Stimulated activated CD4-positive, alpha-beta T cell treated with anti-CD3 and anti-CD28 coated beads, TNF-alpha, amount 100 ng/mL, for 4 hours (primary cell): ENCODE results near the gene MYO7B.
"Not testable (repeated sequence)": the region's sequence is repeated elsewhere in the genome, so short reads cannot be mapped to it uniquely, and the experiment has no call there.

Source experiments
- DNase-seq, 3 experiments: peaks; one replicate each; pipeline ENCODE4 v3.0.0-alpha.2; 2020; ENCODE audit warnings: low read depth in 3 of 3

MYO7B gene

DNA sequence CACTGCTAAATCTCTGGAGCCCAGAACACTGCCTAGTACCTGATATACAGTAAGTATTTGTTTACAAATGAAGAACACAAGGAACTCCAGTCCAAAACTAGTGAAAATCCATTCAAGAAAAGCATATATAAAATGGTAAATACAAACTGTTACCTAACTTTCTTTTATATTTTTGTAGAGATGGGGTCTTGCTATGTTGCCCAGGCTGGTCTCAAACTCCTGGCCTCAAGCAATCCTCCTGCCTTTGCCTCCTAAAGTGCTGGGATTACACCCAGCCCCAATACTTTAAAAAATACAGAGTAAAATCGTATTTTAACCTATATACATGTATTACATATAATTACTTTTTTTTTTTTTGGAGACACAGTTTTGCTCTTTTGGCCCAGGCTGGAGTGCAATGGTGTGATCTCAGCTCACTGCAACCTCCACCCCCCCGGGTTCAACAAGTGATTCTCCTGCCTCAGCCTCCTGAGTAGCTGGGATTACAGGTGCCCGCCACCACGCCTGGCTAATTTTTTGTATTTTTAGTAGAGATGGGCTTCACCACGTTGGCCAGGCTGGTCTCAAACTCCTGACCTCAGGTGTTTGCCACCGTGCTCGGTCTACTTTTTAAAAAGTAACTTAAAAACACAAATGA is 11.2 kb upstream of the MYO7B start:
- not testable (repeated sequence) for DNase-seq

DNA sequence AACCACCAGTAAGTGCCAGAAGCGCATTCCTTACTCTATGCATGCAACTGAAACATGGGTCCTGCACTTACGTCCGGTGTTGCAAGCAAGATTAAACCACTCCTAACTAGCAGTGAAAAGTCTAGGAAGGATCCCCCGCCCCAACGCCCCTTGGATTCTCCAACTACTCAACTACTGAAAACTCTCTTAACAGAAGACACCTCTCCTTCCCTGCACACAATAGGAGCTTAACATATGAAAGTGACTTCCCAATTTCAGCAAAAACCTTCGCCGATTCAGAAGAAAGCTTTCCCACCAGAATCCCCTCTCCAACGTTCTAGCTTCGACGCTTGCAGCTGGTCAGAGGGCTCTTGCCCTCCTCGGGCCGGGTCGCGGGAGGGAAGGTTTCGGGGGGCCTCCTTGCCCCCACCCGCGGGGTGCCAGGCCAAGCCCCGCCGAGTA is 9.8 kb upstream of the MYO7B start:
- no peak for DNase-seq

- peak; percentile 75 to 86 (median 81) for DNase-seq
These were observed 9.1 kb upstream of the MYO7B start, which contains the start of gene IWS1 for GRCh38 chr2:127526132-127527000. TSS of gene IWS1 (minus strand) at chr2:127526489. CDS start at chr2:127526208, 281 bp downstream.

DNA sequence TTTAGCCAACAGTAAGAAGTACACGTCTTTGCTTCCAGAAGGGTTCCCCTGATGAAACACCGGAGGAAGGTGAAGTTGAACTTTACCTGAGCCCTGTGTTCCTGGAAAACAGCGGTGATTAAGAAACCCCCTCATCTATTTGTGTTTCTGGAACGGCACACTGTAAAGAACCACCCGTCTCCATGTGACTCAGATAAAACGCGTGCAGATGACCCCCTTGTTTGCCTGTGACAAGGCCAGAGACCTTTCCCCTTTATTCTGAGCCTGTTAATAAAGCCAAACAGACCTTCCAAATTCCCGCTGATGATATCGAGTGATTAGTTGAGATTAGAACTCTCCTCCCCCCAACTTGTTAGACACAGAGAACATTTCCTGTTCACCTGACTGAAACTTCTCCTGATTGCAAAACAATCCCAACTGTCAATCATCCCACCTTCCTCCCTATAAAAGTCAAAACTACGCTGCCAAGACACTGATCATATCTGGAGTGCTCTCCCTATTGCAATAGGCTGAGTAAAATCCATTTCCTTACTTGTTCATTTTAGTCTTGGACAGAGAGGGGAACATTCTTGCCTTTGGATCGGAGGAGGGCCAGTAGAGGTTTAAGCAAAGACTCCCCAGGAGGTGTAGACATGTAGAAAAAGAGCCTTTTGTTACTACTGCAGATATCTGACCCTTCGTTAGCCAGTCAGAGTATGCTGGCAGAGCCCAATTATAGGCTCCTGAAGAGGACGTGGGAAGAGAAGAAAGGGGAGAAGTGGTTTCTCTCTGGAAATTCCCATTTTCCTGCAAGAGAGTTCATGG is 8.3 kb upstream of the MYO7B start:
- peak in 1 of 3 experiments; percentile 15 for DNase-seq

GRCh38 chr2:127528487-127528886 is 7.0 kb upstream of the MYO7B start:
- DNase-seq: no peak

DNA sequence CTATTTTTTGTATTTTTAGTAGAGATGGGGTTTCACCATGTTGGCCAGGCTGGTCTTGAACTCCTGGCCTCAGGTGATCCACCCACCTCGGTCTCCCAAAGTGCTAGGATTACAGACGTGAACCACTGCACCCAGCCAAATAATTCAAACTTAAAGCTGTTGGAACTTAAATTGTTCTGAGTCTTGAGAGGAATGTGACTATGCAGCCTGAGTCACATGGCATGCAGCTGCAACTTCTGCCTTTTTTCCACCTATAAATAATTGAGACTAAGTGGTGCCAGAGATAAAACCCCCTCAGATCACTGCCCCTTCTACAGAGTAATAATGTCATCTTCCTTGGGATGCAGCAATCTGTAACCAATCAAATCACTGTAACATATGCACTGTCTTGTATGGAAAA is 6.1 kb upstream of the MYO7B start:
- not testable (repeated sequence) for DNase-seq

- no peak for DNase-seq
These were observed 5.0 kb upstream of the MYO7B start for GRCh38 chr2:127530245-127531140.

DNA sequence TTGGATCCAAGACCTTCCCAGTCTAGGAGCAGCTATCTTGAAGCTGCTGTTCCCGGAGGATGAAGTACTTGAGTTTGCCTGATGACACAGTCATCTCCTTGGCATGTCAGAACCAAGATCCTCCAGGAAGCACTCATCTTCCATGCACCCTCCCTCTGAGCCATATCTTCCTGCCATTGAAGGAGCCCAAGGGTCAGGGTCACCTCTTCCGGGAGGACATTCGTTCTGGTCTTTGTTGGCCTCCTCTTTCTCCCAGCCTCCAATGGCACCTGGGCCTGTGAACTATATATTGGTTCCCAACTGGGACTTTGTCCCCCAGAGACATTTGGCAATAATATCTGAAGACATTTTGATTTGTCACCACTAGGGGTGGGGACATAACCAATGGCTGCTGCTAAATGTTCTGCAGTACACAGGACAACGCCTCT is 4.2 kb upstream of the MYO7B start:
- DNase-seq: no peak

- no peak for DNase-seq
These were observed 3.2 kb upstream of the MYO7B start for GRCh38 chr2:127532296-127532695.

GRCh38 chr2:127535918-127536317 is 435 bp downstream of the MYO7B start:
- no peak for DNase-seq

DNA sequence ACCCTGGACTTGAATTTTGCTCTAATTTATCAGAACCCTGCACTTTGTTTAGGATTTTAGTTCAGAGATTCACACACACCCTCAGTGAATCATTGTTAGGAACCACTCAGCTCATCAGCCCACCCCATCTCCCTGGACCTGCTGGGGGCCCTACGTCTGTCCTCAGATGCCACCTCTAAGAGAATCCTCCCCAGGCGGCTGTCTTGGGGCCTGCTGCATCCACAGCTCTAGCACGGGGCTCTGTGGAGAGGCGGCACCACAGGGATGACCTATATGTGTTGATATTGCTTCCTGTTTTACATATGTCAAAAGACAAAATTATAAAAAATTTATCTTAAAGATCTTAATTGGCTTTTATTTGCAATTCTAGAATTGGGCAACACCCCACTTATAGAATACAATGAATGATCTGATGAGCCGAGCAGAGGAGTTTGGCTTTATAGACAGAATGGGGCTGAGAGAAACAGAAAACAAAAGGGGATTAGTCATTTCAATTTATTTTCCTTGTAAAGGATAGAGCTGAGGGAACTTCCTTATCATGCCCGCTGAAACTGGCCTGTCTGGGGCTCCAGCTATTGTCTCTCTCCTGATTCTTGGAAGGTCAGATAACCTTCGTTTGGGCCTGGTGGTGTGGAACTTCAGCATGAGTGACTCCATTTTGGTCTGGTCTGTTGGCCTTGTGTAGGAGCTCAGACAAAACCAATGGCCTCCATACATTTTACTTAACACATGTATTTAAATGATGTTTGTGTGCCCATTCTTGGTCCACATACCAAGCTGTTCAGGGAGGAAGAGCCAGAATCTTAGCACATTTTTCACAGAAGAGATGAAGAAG is 1.4 kb downstream of the MYO7B start:
- no peak for DNase-seq

DNA sequence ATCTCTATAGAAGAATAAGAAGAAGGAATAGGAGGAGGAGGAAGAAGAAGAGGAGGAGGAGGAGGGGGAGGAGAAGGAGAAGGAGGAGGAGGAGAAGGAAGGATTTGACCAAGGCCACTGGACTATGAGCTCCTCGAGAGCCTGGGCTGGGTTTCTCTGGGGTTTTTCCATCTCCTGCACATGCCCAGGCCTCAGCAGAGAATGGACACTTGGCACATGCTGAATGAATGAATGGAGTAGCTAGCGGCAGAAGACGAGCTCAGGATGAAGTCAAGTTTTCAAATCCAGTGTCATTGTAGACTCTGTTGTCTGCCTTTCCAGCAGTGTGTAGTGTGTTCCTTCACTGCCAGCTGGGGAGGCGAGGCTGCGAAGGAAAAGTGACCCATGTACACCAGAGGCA is 2.2 kb downstream of the MYO7B start:
- DNase-seq: no peak

DNA sequence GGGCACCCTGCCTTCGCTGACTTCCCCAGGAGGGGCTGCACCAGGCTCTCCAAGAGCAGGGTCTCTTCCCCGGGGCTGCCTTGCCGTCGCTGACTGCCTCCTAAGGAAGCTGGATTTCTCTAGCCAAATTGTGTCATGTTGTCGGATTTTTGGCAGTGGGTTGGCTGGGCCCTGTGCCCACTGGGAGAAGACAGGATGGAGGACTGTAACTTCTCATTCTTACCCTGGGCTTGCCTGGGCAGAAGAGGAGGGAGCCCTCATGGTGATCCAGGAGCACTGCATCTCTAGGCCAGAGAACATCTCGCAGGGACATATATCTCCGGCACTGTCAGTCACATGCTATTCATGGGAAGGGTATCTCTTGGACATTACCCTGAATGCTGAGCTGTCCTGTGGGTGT is 6.3 kb downstream of the MYO7B start:
- no peak for DNase-seq

- no peak for DNase-seq
These were observed 6.7 kb downstream of the MYO7B start for GRCh38 chr2:127542231-127542630.

DNA sequence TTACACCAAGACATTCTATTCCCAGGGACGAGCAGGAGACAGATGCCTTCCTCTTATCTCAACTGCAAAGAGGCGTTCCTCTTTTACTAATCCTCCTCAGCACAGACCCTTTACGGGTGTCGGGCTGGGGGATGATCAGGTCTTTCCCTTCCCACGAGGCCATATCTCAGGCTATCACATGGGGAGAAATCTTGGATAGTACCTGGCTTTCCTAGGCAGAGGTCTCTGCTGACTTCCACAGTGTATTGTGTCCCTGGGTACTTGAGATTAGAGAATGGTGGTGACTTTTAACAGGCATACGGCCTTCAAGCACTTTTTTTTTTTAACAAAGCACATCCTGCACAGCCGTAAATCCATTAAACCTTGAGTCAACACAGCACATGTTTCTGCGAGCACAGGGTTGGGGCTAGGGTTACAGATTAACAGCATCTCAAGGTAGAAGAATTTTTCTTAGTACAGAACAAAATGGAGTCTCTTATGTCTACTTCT is 7.6 kb downstream of the MYO7B start:
- not testable (repeated sequence) for DNase-seq

DNA sequence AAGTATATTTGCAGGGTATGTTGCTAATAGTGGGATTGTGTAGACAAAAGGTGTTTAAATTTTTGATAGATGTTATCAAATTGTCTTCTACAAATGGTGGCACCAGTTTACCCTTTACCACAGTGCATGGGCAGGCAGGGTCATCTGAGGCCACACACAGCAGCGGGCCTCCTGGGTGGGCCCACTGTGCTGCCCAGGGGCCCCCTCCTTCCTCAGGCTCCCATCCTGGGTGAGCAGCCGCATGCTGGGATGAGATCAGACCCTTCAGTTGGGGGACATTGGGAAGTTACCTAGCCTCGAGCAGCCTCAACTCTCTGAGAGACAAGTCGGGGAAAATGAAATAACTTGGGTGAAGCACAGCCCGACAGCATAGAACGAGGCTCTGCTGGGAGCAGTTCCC is 9.7 kb downstream of the MYO7B start:
- no peak for DNase-seq

DNA sequence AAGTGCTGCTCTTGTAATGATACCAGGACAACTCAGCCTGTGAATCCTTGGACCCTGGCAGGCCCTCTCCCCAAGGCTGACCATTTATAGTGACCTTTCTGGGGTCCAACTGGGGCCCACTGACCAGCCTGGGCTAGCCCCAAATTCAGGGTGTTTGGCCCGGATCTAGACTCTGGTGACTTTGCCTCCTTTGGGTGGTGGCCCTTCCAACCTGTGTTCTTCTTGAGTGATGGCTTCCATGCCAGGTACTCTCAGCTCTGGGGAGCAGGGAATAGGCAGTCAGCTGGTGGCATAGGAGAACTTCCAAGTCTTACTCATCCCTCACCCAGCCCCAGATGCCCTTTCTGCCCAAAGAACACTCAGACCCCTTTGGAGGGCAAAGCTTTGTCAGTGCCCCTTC is 10.3 kb downstream of the MYO7B start:
- DNase-seq: no peak

DNA sequence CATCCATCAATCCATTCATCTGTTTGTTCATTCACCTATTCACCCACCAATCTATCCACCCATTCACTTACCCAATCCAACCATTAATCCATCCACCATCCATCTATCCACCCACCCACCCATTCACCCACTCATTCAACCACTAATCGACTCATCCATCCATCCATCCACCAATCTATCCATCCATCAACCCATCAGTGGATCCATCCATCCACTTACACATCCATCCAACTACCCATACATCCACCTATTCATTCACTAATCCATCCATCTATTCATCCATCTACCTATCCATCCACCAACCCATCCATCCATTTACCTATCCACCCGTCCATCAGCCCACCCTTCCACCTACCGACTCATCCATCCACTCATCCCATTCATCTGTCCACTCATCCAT is 11.3 kb downstream of the MYO7B start:
- no peak for DNase-seq

- DNase-seq: no peak
These were observed 15.9 kb downstream of the MYO7B start for GRCh38 chr2:127551221-127551930.
